Measurements from ENCODE around the gene APOBEC3G.

APOBEC3G gene

DNA sequence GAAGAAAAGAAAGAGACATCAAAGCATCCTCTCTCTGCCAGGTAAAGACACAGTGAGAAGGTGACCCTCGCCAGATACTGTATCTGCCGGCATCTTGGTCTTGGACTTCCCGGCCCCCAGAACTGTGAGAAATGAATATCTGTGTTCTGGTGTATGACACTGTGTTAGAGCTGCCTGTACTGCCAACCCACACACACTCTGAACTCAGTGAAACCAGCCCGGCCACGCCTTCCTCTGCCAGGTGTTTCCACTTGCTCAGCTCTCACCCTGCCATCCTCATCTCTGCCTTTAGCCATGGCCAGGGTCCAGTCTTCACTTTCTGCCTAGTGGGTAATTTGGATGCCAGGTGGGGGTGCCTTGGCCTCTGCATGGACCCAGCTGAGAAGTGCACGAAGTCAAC is 51.4 kb downstream of the APOBEC3G start:
- DNase-seq = no peak

DNA sequence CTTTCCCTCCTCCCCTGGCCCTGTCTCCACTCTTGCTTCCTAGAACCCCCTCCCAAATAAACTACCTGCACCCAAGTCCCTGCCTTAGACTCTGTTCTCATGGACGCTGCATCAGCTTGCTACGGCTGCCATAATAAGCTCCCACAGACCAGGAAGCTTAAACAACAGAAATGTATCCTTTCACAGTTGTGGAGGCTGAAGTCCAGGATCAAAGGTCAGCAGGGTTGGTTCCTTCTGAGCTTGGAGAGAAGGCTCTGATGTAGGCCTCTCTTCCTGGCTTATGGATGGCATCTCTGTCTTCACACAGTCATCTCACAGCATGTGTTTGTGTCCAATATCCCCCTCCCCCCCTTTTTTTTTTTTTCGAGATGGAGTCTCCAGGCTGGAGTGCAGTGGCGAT is 52.0 kb downstream of the APOBEC3G start:
- no peak for DNase-seq

DNA sequence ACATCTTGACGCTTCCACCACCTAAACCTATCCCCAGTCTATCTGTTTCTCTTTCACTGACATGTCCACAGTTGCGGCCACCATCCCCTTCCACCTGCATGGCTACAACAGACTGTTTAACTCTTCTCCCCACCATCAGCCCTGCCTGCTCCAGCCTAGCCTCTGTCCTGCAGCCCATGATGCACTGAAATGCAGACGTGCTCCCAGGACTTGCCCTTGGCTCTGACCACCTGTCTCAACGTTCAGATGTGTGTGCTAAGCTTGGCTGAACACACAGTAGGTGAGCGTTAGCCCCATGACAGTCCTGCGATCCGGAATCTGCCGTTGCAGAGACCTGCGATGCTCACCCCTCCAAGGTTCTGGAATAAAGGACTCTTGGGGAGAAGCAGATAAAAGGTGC is 52.7 kb downstream of the APOBEC3G start:
- no peak for DNase-seq

DNA sequence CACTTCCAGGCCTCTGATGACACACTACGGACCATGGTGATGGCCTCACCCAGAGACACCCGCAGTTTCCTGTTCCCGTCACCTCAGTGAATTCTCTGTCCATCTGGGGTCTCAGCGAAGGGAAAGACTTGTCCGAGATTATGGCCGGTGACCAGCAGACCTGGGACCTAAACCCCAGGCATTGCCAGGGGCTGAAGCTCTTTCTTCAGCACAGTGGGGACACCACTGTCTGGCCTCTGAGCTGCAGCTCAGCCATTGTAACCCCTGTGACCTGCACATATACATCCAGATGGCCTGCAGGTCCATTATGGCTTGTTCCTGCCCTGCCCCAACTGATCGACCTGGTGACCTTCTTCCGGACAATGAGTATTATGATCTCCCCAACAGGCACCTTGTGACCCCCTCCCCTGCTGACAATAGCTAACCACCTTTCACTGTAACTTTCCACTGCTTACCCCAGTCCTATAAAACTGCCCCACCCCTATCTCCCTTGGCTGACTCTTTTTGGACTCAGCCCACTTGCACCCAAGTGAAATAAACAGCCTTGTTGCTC is 53.2 kb downstream of the APOBEC3G start:
- DNase-seq = no peak

DNA sequence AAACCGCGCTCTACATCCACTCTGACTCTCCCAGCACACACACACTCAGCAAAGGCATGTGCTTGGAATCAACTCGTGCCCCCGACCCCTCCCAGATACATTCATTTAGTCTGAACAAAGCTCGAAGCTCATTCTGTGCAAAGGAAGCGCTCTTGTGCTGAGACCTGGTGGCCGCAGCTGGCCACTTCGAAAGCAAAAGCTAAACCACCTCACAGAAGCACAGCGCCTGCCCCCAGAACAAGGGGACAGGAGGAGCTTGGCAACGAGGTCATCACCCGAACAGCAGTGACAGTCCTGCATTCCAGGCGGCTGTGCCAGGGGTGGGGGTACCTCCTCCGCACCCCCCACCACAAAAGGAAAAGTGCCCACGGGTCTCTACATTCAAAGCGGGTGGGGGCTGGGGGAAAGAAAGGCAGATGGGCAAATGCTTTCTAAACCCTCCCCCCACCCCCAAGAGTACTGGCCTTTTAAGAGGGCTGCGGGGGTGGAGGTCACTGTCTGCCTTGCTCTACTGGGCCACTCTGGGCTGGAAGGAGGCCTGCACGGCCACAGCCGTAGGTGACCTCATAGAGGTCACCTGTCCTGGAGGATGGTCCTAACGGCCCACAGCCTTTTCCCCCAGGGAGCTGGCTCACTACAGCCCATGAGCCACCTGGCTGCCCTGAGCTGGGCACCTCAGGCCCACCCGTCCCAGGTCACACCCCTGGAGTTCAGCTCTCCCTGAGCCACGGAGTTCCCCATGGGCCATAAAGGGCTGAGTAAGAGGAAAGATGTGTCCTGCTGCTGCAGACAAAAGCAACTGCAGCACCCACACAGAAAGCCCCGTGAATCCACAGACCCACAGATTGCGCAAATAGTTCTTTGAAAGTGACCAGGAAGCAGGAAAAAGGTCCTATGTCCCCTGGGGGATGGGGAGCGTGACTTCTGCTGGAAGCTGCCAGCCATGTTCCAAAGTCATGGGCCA is 54.1 kb downstream of the APOBEC3G start:
- no peak for DNase-seq

GRCh38 chr22:39132281-39132680 is 55.2 kb downstream of the APOBEC3G start:
- DNase-seq = no peak

- no peak for DNase-seq
These were observed 55.9 kb downstream of the APOBEC3G start for GRCh38 chr22:39132871-39133524.

DNA sequence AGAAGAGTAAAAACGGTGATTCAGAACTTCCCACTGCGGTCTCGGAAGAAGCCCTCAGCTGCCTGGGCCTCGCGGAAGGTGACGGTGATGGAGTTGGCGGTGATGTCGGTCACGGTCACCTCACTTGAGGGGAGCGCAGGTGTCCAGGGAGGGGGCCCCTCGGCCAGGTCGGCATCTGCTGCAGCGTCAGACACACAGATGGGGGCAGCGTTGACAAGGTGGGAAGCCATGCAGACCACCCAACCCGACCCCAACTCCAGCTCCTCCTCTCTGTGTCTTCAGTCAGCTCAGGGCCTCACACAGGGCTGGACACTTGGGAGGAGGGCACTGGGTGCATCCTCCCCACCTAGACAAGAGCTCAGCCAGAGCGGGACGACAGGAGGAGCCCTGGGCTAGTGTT is 56.8 kb downstream of the APOBEC3G start:
- no peak for DNase-seq

DNA sequence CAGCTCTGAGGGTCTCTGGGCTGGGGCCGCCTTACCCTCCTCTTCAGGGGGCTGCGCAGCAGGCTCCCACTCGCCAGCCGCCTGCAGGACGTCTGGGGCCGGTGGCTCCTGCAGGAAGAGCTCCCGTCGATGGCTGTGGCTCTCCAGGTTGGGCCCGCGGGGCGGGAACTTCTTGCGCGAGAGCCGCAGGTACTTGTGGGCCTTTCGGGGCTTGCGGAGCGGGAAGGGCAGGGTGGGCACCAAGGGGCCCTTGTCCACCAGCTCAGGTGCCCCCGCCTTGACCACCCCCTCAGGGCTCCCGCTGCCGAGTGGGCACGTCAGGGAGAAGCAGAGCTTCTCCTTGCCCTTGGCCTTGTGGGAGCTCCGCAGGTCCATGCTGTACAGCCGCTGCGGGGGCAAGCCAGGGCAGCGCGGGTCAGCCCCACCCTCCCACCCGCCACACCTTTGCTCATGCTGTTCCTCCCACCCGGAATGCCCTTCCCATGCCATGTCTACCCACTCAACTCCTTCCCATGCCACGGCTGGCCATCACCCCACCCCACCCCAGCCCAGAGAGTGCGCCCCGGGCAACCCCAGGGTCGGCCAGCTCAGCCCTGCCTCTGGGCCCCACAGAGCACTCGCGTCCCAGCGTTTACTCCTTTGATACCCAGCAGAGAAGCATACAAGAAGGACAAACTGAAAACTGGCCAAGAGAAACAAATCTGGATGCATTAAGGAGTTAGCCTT is 57.5 kb downstream of the APOBEC3G start:
- no peak for DNase-seq

- DNase-seq = peak; percentile 76
These were observed 58.2 kb downstream of the APOBEC3G start for GRCh38 chr22:39135092-39135896.

- DNase-seq = no peak
These were observed 59.2 kb downstream of the APOBEC3G start for GRCh38 chr22:39136317-39136716.

Measured in hematopoietic multipotent progenitor cell treated with erythropoietin and hydrocortisone succinate and interleukin-3 and kit ligand, for 4 days (in vitro differentiated cells).